ENCODE measurements around the gene DNAJC7.

- TF ChIP-seq, protein P1, sequence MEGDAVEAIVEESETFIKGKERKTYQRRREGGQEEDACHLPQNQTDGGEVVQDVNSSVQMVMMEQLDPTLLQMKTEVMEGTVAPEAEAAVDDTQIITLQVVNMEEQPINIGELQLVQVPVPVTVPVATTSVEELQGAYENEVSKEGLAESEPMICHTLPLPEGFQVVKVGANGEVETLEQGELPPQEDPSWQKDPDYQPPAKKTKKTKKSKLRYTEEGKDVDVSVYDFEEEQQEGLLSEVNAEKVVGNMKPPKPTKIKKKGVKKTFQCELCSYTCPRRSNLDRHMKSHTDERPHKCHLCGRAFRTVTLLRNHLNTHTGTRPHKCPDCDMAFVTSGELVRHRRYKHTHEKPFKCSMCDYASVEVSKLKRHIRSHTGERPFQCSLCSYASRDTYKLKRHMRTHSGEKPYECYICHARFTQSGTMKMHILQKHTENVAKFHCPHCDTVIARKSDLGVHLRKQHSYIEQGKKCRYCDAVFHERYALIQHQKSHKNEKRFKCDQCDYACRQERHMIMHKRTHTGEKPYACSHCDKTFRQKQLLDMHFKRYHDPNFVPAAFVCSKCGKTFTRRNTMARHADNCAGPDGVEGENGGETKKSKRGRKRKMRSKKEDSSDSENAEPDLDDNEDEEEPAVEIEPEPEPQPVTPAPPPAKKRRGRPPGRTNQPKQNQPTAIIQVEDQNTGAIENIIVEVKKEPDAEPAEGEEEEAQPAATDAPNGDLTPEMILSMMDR (IDR thresholded peaks at IDR 0.05): no peak
- TF ChIP-seq REST (IDR thresholded peaks at IDR 0.05; ENCODE audit: insufficient read depth in 1 of 2, low read depth in 2 of 2, low read length in 1 of 2): no peak
- no peak for TF ChIP-seq POLR2AphosphoS5 (IDR thresholded peaks at IDR 0.05; ENCODE audit: low read depth, low read length)
- no peak for TF ChIP-seq TCF7L2 (IDR thresholded peaks at IDR 0.05; ENCODE audit: low read depth, low read length)
- no peak for TF ChIP-seq SIN3A (IDR thresholded peaks at IDR 0.05; ENCODE audit: borderline replicate concordance, insufficient read depth, low read depth, low read length)
These were observed 44.6 kb upstream of the DNAJC7 start for GRCh38 chr17:42061646-42062487.
